HG02678 (cell line): ENCODE measurements around the gene TAF4.

Source experiments
- ATAC-seq: cut with Tn5 transposase; IDR thresholded peaks from one replicate; pipeline ENCODE4 v1.9.1; 2021; ENCODE audit warnings: mild to moderate bottlenecking, moderate library complexity; ENCODE audit not compliant: unreplicated experiment

Gene TAF4

GRCh38 chr20:62022575-62023139, 43.0 kb downstream of the TAF4 start:
- ATAC-seq = no peak

GRCh38 chr20:62021793-62022385, 43.8 kb downstream of the TAF4 start:
- ATAC-seq = no peak

- ATAC-seq = no peak
Observed at GRCh38 chr20:62020935-62021701, 44.6 kb downstream of the TAF4 start.

DNA sequence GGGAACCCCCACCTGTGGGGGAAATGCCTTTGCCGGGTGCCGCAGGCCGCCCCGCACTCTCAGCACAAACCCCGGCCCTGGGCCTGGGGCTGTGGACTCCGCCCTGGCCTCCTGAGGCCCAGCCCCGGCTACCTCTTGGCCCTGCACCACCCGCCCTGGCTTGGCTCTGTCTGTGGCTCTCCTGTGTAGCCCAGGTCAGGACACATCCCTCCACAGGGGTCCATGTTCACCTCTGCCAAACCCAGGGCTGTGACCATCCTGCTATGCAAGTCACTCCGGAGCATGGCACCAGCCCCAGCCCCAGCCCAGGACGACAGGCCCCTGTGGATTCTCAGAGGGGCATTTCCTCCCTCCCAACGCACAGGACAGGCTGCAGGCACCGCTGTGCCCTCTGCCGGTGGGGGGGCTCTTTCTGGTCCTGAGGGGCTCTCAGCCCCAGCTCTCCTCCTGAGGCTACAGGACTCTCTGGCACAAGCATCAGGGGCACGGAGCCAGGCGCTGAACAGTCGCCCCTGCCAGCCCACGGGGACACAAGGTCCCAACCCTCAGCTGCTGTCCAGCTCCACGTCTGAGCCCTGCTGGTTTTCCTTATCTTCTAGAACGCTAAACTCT, 45.7 kb downstream of the TAF4 start:
- ATAC-seq = no peak

DNA sequence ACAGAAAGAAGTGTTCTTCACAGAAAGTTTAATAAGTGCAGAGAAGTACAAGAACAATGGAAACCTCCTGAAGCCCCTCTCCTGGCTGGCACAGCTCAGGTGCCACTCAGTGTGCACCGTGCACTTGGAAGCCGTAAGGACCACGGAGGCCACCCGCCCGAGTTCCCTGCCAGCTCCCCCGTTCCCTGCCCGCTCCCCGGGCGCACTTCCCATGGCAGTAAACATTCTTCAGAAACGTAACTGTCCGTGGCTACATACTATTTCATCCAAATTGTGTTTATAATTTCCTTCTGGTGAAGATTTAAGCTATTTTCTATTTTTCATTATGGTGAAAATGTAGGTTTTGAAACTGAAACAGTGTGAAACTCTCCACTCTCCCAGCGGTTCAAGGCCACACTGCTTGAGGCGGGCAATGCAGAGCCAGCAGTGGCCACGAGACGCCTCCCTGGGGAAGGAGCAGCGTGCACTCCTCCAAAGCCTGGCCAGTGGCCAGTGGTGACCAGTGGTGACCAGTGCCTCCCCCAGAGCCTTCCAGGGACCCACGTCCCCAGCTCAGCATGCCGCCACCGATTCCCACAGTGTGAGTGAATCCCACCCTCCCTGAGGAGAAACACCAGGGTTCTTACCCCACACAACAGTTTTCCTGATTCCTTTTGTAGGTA, 46.4 kb downstream of the TAF4 start:
- no peak for ATAC-seq

DNA sequence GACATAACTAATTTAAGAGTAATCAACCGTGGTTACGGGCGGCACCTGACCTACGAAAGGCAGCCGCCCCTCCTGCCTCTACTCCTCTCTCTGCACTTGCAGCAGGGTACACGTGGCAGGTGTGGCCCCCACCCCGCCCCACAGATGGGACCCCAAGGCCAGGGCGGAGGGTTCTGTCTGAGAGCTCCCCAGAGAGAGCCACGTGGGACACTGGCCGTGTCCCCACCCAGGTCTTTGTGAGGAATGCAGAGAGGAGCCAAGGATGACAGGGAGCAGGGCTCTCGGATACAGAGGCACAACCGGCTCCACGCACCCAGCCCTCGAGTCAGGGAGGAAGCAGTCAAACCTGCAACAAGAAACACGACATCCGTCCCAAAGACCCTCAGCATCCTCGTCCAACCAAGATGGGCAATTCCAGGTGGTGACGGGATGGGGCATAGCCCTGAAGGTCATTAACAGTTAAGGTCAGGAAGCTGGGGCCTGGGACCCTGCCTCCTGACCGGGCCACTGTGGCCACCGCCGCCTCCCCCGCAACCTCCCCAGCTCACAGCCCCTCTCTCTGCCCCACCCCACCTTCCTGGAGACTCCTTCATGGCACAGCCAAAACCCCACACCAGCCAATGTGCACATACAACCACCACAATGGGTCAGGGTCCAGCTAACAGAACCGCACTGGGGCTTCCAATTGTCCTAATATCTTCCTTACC, 47.1 kb downstream of the TAF4 start:
- ATAC-seq = no peak

DNA sequence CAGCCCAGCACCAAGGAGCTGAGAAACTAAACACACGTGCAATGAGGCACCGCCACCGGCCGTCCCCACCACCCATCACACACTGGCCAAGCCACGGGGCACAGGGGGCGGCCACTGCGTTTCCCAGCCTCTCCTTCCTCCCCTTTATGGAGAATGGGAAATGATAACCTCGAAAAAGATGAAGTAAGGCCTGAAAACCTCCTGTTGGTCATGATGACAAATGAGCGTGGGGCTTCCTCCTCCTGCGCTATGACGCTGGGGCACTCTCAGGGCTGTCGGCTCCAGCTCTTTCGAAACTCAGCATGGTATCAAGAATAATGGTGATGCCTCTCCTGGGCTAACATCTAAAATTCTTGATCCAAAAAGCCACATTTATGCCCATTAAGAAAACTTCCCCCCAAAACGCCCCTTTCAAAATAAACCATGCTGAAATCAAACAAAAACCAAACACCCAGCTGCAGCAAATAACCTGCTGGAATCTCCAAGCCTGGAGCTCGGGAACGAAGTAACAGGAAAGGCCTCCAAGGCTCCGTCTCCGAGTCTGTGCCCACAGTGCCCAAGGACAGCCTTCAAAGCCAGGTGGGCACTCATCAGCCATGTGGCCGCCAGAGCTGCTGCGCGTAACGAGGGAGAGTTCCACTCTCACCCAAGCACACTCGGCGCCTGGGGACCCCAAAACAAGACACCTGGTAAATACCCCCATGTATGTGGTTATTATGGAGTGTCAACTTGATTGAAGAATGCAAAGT, 50.0 kb downstream of the TAF4 start:
- ATAC-seq = no peak

DNA sequence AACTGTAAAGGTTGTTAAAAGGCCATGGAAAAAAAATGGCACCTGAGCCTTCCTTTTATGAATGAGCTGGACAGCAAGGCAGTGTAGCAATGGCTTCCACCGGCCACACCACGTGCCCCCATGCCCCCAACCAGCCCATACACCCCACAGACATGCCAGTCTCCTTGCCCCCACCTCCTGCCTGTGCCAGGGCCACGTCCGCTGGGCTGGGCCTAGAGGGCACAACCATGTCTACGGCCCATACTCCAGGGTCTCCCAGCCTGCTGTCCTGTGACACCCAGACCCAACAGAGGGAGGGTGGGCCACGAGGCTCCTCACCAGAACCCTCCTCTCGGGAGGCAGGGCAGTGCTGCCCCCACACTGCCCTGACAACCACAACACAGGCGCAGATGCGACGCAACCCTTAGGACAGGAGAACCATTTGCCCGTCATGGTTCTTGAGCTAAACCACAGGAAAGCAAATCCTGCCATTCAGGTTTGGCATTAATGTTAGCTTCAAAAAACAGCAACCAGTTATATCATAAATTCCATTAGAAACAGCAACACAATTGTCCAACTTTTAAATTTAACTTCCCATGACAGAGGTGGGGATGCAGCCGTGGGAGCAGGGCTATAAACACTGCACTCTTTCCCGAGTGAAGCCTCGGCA, 50.7 kb downstream of the TAF4 start:
- ATAC-seq = no peak

DNA sequence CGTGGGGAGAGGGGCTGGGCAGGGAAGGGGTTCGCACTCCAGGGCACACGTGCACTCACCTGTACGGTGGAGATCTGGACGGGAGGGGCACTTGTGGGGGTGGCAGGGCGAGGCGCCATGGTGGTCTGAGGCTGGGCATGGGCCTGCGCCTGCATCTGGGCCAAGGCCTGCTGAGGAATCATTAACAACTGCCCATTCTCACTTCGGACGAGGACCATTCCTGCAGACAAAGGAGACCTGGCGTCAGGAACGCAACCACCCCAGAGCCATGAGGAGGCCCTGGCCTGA, 51.2 kb downstream of the TAF4 start:
- no peak for ATAC-seq

- ATAC-seq = no peak
Observed at GRCh38 chr20:62012631-62013030, 53.0 kb downstream of the TAF4 start.

GRCh38 chr20:62011938-62012534, 53.6 kb downstream of the TAF4 start:
- no peak for ATAC-seq

DNA sequence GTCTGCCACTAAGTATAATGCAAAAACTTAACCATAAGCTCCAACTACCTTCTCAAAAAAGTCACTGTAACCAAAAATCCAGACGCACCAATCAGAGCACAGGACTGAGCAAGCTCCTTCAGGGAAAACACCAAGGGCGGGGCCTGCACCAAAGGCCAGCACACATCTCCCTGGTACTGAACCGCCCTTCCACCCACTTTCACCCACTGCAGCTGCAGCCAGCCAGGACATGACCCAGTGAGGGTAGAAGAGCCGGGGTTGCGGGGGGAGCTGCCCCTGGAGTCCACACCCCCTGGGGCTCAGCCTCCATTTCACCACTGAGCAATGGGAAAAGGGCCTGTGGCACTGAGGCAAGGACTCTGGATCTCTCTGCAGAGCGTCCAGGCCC, 54.3 kb downstream of the TAF4 start:
- ATAC-seq = no peak

DNA sequence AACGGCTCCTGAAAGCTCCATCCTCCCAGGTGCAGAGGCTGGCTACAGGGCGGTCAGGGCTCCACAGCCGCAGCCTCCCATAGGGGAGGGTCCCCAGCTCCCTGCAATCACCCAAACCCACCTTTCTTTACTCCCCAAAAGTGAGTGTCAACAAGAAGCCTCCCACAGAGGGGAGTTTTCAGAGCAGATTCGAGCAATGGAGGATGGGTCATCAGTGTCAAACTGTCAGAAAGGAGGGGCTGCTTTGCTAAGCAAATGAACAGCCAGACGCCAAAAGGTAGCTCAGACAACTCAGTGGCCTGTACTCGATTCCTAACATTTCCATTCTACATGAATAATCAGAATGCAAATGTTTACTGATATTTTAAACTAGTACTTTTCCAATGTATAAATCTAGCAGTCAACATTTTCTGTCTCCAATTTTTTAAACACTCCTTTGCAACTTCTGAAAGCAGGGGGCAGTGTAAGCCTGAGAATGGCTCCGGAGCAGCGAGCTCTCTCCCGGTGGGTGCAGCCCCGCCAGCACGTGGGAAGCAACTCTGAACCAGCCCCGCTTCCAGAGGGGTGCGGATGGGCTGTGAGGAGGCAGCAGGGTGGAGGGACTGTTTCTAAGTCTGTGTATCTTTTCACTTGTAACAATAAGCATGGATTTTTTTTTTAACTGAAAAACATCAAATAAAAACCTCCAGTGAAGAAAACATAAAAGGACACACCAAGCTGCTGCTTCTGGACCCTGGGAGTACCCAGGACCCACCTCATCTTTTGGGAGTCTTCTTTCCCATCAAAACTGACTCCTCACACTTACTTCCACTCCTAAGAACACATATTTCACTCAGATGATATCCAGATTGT, 54.9 kb downstream of the TAF4 start:
- ATAC-seq = no peak

DNA sequence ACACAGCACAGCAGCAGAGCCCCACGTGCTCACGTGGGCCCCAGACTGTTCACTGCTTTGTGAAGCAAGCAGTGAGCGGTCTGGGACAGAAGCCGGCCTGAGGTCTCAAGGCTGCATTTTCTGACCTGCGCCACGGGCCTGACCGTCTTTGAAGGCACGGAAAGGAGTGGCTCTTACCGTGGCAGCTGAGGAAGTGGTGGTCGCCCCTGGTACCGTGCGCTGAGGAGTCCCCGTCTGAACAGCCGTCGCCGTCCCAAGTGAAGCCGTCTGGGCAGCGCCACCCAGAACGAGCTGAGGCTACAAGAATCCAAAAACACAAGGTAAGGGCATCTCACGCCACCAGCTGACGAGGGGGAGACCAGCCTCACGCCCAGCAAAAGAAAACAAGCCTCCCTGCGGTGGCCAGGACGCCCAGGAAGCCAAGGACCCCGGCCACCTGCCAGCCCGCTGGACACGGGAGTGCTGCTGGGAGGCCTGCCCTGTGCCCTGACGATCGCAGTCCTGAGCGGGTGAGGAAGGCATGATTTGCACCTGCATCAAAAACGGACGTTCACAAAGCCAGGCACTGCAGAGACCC, 55.7 kb downstream of the TAF4 start:
- ATAC-seq = no peak

GRCh38 chr20:62009322-62009721, 56.4 kb downstream of the TAF4 start:
- ATAC-seq = no peak

DNA sequence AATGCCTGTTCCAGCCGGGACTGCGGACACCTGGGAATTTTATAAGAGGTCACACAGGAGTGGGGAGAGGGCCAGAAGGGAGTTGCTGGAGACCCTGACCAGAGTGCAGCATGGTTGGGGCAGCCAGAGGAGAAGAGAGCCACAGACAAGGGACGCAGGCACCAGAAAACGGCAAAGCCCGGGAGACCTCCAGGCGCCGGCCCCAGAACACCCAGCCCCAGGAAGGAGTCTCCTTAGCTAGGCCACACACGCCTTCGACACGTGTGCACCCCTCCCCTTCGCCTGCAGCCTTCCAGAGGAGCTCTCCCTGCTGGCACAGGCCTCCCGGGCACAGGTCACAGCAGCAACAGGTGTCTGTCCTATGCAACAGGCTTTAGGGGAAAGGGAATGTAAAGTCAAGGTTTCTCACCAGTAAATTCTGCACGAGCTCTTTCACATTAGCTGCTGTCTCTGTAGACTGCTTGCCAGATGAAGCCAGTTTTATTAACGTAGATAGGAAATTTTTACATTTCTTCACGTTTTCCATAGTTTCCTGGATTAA, 57.0 kb downstream of the TAF4 start:
- no peak for ATAC-seq

DNA sequence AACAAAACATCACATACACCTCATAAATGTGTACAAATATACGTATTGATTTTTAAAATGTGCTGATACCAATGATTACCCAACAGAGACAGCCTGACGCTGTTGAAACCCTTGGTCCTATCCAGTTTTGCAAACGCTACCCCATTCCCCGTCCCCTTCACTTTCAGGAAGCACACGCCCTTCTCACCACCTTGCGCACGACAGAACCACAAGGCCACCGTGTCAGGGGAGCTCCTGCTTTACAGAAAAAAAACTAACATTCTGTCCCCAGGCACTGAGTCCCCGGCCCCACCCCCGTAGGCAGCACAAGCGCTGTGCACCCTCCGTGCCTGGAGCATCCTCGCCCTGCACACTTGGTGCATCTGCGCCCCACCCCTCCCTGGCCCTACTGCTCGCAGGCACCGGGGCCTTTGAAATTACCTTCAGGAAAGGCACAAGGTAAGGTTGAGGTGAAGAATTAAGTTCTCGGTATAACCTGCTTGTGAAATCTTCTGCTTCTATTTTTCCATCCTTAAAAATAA, 58.5 kb downstream of the TAF4 start:
- no peak for ATAC-seq

DNA sequence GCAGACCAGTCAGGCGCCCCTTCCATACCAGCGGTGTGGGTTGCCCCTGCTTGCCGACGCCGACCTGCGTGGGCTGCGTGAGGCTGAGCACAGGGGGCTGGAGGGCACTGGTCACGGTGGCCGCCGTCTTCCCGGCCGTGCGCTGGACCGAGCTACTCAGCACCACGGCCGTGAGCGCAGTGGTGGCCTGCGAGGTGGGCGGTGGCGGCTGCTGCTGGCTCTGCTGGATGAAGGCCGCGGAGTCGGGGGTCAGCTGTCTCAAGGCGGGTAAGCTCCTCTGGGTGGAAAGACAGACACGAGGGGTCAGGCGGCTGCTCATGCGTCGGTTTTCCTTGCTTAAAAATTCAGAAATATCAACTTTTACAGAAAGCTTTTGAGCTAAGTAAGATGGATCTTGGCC, 59.2 kb downstream of the TAF4 start:
- no peak for ATAC-seq
